HepG2 (cell line): ENCODE measurements around the gene CERS1. TPM values are rescaled to one million over a fixed set of nuclear protein-coding genes. Genes with fewer than 3 reads are reported as not detected.

ENCODE experiments used
- ADNP ChIP-seq: sonication (generic); formaldehyde crosslinking; IDR thresholded peaks from 2 replicates; pipeline ENCODE4 v1.4.0; 2020; ENCODE audit warnings: missing genetic modification reagents
- GFI1 ChIP-seq: sonication (generic); formaldehyde crosslinking; IDR thresholded peaks from 2 replicates; pipeline ENCODE4 v1.5.0; 2020; ENCODE audit warnings: missing genetic modification reagents, mild to moderate bottlenecking, borderline replicate concordance
- JARID2 ChIP-seq: sonication (generic); formaldehyde crosslinking; IDR thresholded peaks from 2 replicates; pipeline ENCODE4 v1.8.1; 2023; ENCODE audit warnings: missing genetic modification reagents, inconsistent platforms; ENCODE audit not compliant: insufficient replicate concordance
- KMT2A ChIP-seq: sonication (generic); formaldehyde crosslinking; IDR thresholded peaks from 2 replicates; pipeline ENCODE4 v1.4.0; 2020; ENCODE audit warnings: missing genetic modification reagents
- NFYB ChIP-seq: sonication (generic); formaldehyde crosslinking; IDR thresholded peaks from 2 replicates; pipeline ENCODE4 v1.4.0; 2020; ENCODE audit warnings: missing genetic modification reagents
- NR2C2 ChIP-seq: sonication (generic); formaldehyde crosslinking; IDR thresholded peaks from 2 replicates; pipeline ENCODE4 v1.4.0; 2020; ENCODE audit warnings: missing genetic modification reagents, mild to moderate bottlenecking, moderate library complexity, borderline replicate concordance
- RORA ChIP-seq: sonication (generic); formaldehyde crosslinking; IDR thresholded peaks from 2 replicates; pipeline ENCODE4 v1.5.0; 2020; ENCODE audit warnings: mild to moderate bottlenecking, missing genetic modification reagents, moderate library complexity
- SRSF9 ChIP-seq: fragments of 200-400 bp; formaldehyde crosslinking; IDR thresholded peaks from 2 replicates; pipeline ENCODE4 v1.6.1; 2018; ENCODE audit warnings: borderline replicate concordance, mild to moderate bottlenecking, low read depth, low read length; ENCODE audit not compliant: insufficient read depth, poor library complexity, severe bottlenecking
- ZBTB4 ChIP-seq: sonication (generic); formaldehyde crosslinking; IDR thresholded peaks from 2 replicates; pipeline ENCODE4 v1.4.0; 2020; ENCODE audit warnings: missing genetic modification reagents, mild to moderate bottlenecking, borderline replicate concordance
- ZFP82 ChIP-seq: sonication (generic); formaldehyde crosslinking; IDR thresholded peaks from 2 replicates; pipeline ENCODE4 v1.5.1; 2020; ENCODE audit warnings: mild to moderate bottlenecking, missing genetic modification reagents, borderline replicate concordance
- ZNF10 ChIP-seq: sonication (generic); formaldehyde crosslinking; IDR thresholded peaks from 2 replicates; pipeline ENCODE4 v1.4.0; 2020; ENCODE audit warnings: mild to moderate bottlenecking, low read depth, missing genetic modification reagents, borderline replicate concordance
- ZNF276 ChIP-seq: sonication (generic); formaldehyde crosslinking; IDR thresholded peaks from 2 replicates; pipeline ENCODE4 v1.4.0; 2020; ENCODE audit warnings: mild to moderate bottlenecking, low read depth, missing genetic modification reagents
- ZNF281 ChIP-seq: sonication (generic); formaldehyde crosslinking; IDR thresholded peaks from 2 replicates; pipeline ENCODE4 v1.4.0; 2020; ENCODE audit warnings: missing genetic modification reagents, borderline replicate concordance
- ZNF331 ChIP-seq: sonication (generic); formaldehyde crosslinking; IDR thresholded peaks from 2 replicates; pipeline ENCODE4 v1.4.0; 2020; ENCODE audit warnings: missing genetic modification reagents
- ZNF546 ChIP-seq: sonication (generic); formaldehyde crosslinking; conservative IDR thresholded peaks from 2 replicates; pipeline ENCODE4 v1.8.1; 2023; ENCODE audit warnings: mild to moderate bottlenecking, missing genetic modification reagents
- ZNF652 ChIP-seq: IDR thresholded peaks from 2 replicates; pipeline ENCODE4 v1.6.1; 2016; ENCODE audit warnings: low read depth, borderline replicate concordance
- ZNF674 ChIP-seq: sonication (generic); formaldehyde crosslinking; IDR thresholded peaks from 2 replicates; pipeline ENCODE4 v1.5.0; 2020; ENCODE audit warnings: low read depth, mild to moderate bottlenecking, missing genetic modification reagents
- ZXDC ChIP-seq: sonication (generic); formaldehyde crosslinking; IDR thresholded peaks from 2 replicates; pipeline ENCODE4 v1.5.0; 2020; ENCODE audit warnings: mild to moderate bottlenecking, missing genetic modification reagents
- polyA plus RNA-seq, 8 experiments: library from polyadenylated mRNA; depleted of rRNA in 3 of 8; stranded (reverse) in 7 of 8; unstranded in 1 of 8; fragments of >200 nt; fragmentation: Illumina TruSeq in 4 of 8; extraction: Trizol in 4 of 8; gene quantifications; 2 replicates each; pipeline versions ENCODE4 v1.2.1 to v1.2.3, GENCODE V29; 2011 to 2016; ENCODE audit warnings: low read depth in 4 of 8, missing spikeins in 1 of 8, mixed read lengths in 1 of 8; ENCODE audit not compliant: insufficient read depth in 1 of 8
- total RNA-seq, 5 experiments: library from RNA; depleted of rRNA; stranded (reverse); fragments of >200 nt; fragmentation: Illumina TruSeq; extraction: Trizol; gene quantifications; 2 replicates each; pipeline ENCODE4 v1.2.3, GENCODE V29; 2016; ENCODE audit warnings: low read depth in 1 of 5

Gene CERS1
- total and polyA plus RNA-seq, 2 of the 13 experiments (the other 11 are each of a cell fraction or from before 2014, with no cell fraction given) = 4.6 to 9.8 TPM

- TF ChIP-seq ZNF674 (CRISPR knock-in tag) (no peak), NR2C2 (CRISPR knock-in tag) (no peak), ZNF652 (CRISPR knock-in tag) (no peak), ZFP82 (CRISPR knock-in tag) (no peak), ZBTB4 (CRISPR knock-in tag) (no peak), ADNP (CRISPR knock-in tag) (no peak), ZNF281 (CRISPR knock-in tag) (no peak), ZNF331 (CRISPR knock-in tag) (0 out of 2 replicates have a peak, but pooled peaks have one; percentile 17), GFI1 (CRISPR knock-in tag) (no peak), RORA (CRISPR knock-in tag) (no peak), ZXDC (CRISPR knock-in tag) (no peak), ZNF546 (CRISPR knock-in tag) (peak; percentile 21; the same call in 1 of the 2 replicates), KMT2A (CRISPR knock-in tag) (0 out of 2 replicates have a peak, but pooled peaks have one; percentile 50), ZNF10 (CRISPR knock-in tag) (no peak), ZNF276 (CRISPR knock-in tag) (no peak), JARID2 (no peak), SRSF9 (no peak), NFYB (CRISPR knock-in tag) (no peak)
Observed at GRCh38 chr19:18895038-18895823, 727 bp downstream of the CERS1 start (continued).
